Ishikawa (cell line): Measurements from ENCODE around the gene RRBP1.

Experiments
- EP300 ChIP-seq: IDR thresholded peaks from 2 replicates; pipeline ENCODE4 v1.6.1; 2012; ENCODE audit warnings: borderline replicate concordance
- FOXM1 ChIP-seq: IDR thresholded peaks from 2 replicates; pipeline ENCODE4 v1.6.1; 2012; ENCODE audit warnings: low read depth, borderline replicate concordance
- RAD21 ChIP-seq: IDR thresholded peaks from 2 replicates; pipeline ENCODE4 v1.6.1; 2012; ENCODE audit warnings: low read depth
- REST ChIP-seq: IDR thresholded peaks from 2 replicates; pipeline ENCODE4 v1.6.1; 2012; ENCODE audit warnings: low read depth, mild to moderate bottlenecking
- TAF1 ChIP-seq: IDR thresholded peaks from 2 replicates; pipeline ENCODE4 v1.6.1; 2012; ENCODE audit warnings: low read depth, mild to moderate bottlenecking
- TEAD4 ChIP-seq: IDR thresholded peaks from 2 replicates; pipeline ENCODE4 v1.6.1; 2012
- USF1 ChIP-seq: IDR thresholded peaks from 2 replicates; pipeline ENCODE4 v1.6.1; 2012

GRCh38 chr20:17709361-17710293 lies 27.6 kb upstream of the RRBP1 start:
- no peak for TF ChIP-seq REST
- no peak for TF ChIP-seq EP300
- TF ChIP-seq RAD21 = no peak
- no peak for TF ChIP-seq TAF1
- no peak for TF ChIP-seq TEAD4
- TF ChIP-seq USF1 = 0 out of 2 replicates have a peak, but pooled peaks have one; percentile 29
- no peak for TF ChIP-seq FOXM1
